ENCODE data around the gene RBFOX1. TPM values are rescaled to one million over a fixed set of nuclear protein-coding genes. Genes with fewer than 3 reads are reported as not detected.

Gene RBFOX1
- total and polyA plus RNA-seq, 9 donors: 0.28 to 2.6 (median 0.48) TPM; not detected in 2

- no peaks in the 10 kb centered on the region for H3K9me3 ChIP-seq
- no peak overlapping the region for H3K27ac ChIP-seq
- no peaks in the 10 kb centered on the region for H3K4me1 ChIP-seq (ENCODE audit: insufficient read depth)
- WGBS, 3 donors: 84 to 87% (median 84%) methylated on average over 6 of the region's 6 CpGs
- no peaks in the 10 kb centered on the region for H3K36me3 ChIP-seq
- H3K27me3 ChIP-seq: no peaks in the 10 kb centered on the region
- TF ChIP-seq EP300 (IDR thresholded peaks at IDR 0.05) (no peak), POLR2A (IDR thresholded peaks at IDR 0.05) (no peak), CTCF (IDR thresholded peaks at IDR 0.05) (no peak)
- no peak overlapping the region for H3K4me3 ChIP-seq
- intact Hi-C loops (cut with DNase I): loop anchor here in 1 of 4 donors (5.0 kb wide), 1 partner anchor 1852 kb away; no protein-coding TSS in a partner anchor
- no peak for DNase-seq
These were observed 296.3 kb downstream of the RBFOX1 start for GRCh38 chr16:7628981-7629380.

- H3K9me3 ChIP-seq: no peaks in the 10 kb centered on the region
- no peaks in the 10 kb centered on the region for H3K27me3 ChIP-seq
- no peak for DNase-seq
- no peaks in the 10 kb centered on the region for H3K4me1 ChIP-seq (ENCODE audit: insufficient read depth)
- H3K27ac ChIP-seq: no peak overlapping the region
- no peaks in the 10 kb centered on the region for H3K36me3 ChIP-seq
- no peak overlapping the region for H3K4me3 ChIP-seq
- 66 to 73% (median 67%) methylated on average over 5 of the region's 5 CpGs for WGBS, 3 donors
- intact Hi-C loops (cut with DNase I): loop anchor here in 1 of 4 donors (5.0 kb wide), 1 partner anchor 1852 kb away; no protein-coding TSS in a partner anchor
- TF ChIP-seq POLR2A (IDR thresholded peaks at IDR 0.05) (no peak), EP300 (IDR thresholded peaks at IDR 0.05) (no peak), CTCF (IDR thresholded peaks at IDR 0.05) (no peak)
These were observed 296.9 kb downstream of the RBFOX1 start for GRCh38 chr16:7629571-7629970.

- H3K27me3 ChIP-seq: no peaks in the 10 kb centered on the region
- 79 to 85% (median 83%) methylated on average over 4 of the region's 4 CpGs for WGBS, 3 donors
- H3K9me3 ChIP-seq: no peaks in the 10 kb centered on the region
- no peak overlapping the region for H3K4me3 ChIP-seq
- H3K36me3 ChIP-seq: no peaks in the 10 kb centered on the region
- DNase-seq: no peak
- no peak for TF ChIP-seq CTCF (IDR thresholded peaks at IDR 0.05)
- no peak for TF ChIP-seq POLR2A (IDR thresholded peaks at IDR 0.05)
- TF ChIP-seq EP300 (IDR thresholded peaks at IDR 0.05): no peak
- intact Hi-C loops (cut with DNase I): no loop called here
- H3K4me1 ChIP-seq (ENCODE audit: insufficient read depth): no peaks in the 10 kb centered on the region
- no peak overlapping the region for H3K27ac ChIP-seq
These were observed 304.8 kb downstream of the RBFOX1 start for GRCh38 chr16:7637446-7637845.

GRCh38 chr16:7638306-7638705 lies 305.7 kb downstream of the RBFOX1 start:
- TF ChIP-seq POLR2A (IDR thresholded peaks at IDR 0.05): no peak

GRCh38 chr16:7640334-7640733 lies 307.7 kb downstream of the RBFOX1 start:
- intact Hi-C loops (cut with DNase I): no loop called here

More at GRCh38 chr16:7638306-7638705, 305.7 kb downstream of the RBFOX1 start:
- WGBS, 3 donors: 87 to 93% (median 89%) methylated on average over 5 of the region's 5 CpGs
- no peak overlapping the region for H3K4me3 ChIP-seq
- H3K4me1 ChIP-seq (ENCODE audit: insufficient read depth): no peaks in the 10 kb centered on the region
- intact Hi-C loops (cut with DNase I): no loop called here
- no peak for DNase-seq
- H3K27me3 ChIP-seq: no peaks in the 10 kb centered on the region
- H3K27ac ChIP-seq: no peak overlapping the region
- H3K9me3 ChIP-seq: no peaks in the 10 kb centered on the region
- H3K36me3 ChIP-seq: no peaks in the 10 kb centered on the region

More at GRCh38 chr16:7640334-7640733, 307.7 kb downstream of the RBFOX1 start:
- Histone ChIP-seq H3K4me3 (no peak overlapping the region), H3K4me1 (ENCODE audit: insufficient read depth) (no peaks in the 10 kb centered on the region), H3K36me3 (no peaks in the 10 kb centered on the region), H3K27ac (no peak overlapping the region), H3K9me3 (no peaks in the 10 kb centered on the region), H3K27me3 (no peaks in the 10 kb centered on the region)
- WGBS, 3 donors: 39 to 73% (median 45%) methylated on average over 3 of the region's 3 CpGs
- DNase-seq: no peak
- TF ChIP-seq POLR2A (IDR thresholded peaks at IDR 0.05): no peak
- TF ChIP-seq CTCF (IDR thresholded peaks at IDR 0.05): no peak
- TF ChIP-seq EP300 (IDR thresholded peaks at IDR 0.05): no peak

Measured in ovary (tissue), 9 donors.